ENCODE measurements around the gene VAT1L.

VAT1L gene

DNA sequence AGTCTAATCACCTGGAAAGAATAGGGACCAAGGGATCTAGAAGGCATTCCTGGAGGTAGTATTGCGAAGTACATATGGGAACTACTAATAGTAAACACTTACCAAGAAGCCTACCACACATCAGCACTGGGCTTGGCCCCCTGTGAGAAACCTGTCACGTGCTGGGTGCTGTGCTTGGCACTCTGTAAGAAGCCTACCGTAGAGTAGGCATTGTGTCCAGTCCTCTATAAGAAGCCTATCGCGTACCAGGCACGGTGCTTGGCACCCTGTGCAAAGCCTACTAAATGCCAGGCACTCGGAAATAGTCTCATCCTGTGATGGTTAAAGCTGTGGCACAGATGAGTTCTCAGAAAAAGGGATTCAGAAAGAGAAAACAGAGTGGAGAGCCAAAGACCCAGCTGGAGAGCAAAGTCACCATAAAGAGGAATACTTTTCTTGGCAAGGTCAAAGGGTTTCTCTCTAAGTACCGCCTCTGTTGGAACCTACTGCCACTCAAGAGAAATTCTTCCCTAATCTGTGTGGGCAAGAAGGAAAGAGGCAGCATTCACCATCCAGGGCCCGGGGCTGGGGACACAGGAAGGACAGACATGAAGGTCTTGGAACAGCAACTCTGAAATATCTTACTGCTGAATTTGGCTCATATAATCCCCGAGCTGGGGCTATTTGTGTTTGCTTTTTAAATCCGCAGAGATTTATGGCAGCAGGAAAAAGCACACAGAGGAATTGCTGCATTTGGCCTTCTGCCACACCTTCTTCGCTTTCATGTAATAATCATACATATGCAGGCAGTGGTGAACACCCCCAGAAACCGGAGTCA is 81.8 kb downstream of the VAT1L start:
- Histone ChIP-seq H3K4me1 (ENCODE audit: control insufficient read depth, insufficient read depth, low read length) (no peaks in the 10 kb centered on the region), H3K27ac (ENCODE audit: low read length) (no peak overlapping the region), H3K4me3 (ENCODE audit: low read length in 2 of 2) (no peak overlapping the region), H3K27me3 (ENCODE audit: control insufficient read depth in 1 of 2, insufficient read depth in 2 of 2, low read length in 2 of 2) (peaks cover 0 to 2% of the 10 kb centered on the region in 2 donors), H3K9ac (ENCODE audit: low read length in 2 of 2) (no peak overlapping the region), H3K9me3 (ENCODE audit: control insufficient read depth in 2 of 2, low read length in 2 of 2) (no peaks in the 10 kb centered on the region), H3K36me3 (ENCODE audit: control insufficient read depth in 2 of 2, insufficient read depth in 2 of 2, low read length in 2 of 2) (no peaks in the 10 kb centered on the region)

DNA sequence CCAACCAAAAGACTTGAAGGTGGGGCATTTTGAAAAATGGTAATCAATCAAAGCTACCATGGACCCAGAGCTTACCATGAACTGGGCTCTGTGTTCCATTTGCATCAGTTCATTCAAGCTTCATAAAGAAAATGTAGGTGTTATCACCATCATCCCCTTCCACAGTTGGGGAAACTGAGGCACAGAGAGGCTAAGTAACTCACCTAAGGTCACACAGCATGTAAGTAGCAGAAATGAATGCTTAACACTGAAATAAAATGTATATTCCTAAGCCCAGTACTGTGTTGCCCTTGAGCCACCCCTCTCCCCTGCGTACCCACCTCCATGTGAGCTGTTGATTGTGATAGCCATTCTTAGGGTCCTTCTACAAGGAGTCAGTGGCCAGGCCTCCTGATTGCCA is 83.6 kb downstream of the VAT1L start:
- Histone ChIP-seq H3K27ac (ENCODE audit: low read length) (no peak overlapping the region), H3K27me3 (ENCODE audit: control insufficient read depth in 1 of 2, insufficient read depth in 2 of 2, low read length in 2 of 2) (peaks cover 0 to 2% of the 10 kb centered on the region in 2 donors), H3K4me1 (ENCODE audit: control insufficient read depth, insufficient read depth, low read length) (no peaks in the 10 kb centered on the region), H3K36me3 (ENCODE audit: control insufficient read depth in 2 of 2, insufficient read depth in 2 of 2, low read length in 2 of 2) (no peaks in the 10 kb centered on the region), H3K4me3 (ENCODE audit: low read length in 2 of 2) (no peak overlapping the region), H3K9ac (ENCODE audit: low read length in 2 of 2) (no peak overlapping the region), H3K9me3 (ENCODE audit: control insufficient read depth in 2 of 2, low read length in 2 of 2) (no peaks in the 10 kb centered on the region)

DNA sequence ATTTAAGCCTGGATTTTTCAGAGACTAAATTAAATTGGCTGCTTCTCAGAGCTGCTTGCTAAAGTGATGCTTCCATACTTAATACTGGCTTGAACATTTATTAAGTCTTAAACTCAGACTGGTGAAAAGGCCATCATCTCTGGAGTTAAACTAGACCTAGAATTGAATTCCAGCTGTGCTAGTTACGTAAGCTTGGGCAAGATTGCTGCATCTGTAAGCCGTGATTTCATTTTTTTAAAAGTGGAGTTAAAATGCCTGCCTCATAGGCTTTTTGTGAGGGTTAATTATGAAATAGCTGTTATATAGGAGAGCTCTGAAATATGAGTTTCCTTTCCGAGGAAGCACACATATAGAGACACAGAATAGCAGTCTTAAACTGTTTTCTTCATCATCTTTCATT is 84.7 kb downstream of the VAT1L start:
- H3K4me3 ChIP-seq (ENCODE audit: low read length in 2 of 2) = no peak overlapping the region
- no peaks in the 10 kb centered on the region for H3K36me3 ChIP-seq (ENCODE audit: control insufficient read depth in 2 of 2, insufficient read depth in 2 of 2, low read length in 2 of 2)

DNA sequence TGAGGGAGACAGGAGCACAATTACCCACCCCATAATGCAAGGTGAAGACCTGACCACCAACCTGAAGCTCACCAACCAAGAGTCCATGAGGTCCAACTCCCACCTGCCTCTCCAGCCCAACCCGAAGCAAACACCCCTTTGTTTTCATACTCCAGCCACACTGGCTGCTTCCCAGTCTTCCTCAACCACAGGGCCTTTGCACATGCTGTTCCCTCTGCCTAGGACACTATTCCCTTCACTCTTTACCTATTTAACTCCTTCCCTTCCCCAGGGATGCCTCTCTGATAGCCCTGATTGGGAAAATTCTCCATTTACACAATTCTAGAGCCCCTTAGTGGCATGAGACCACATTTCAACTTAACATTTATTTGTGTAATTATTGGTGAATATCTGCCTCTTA is 86.0 kb downstream of the VAT1L start:
- Histone ChIP-seq H3K9ac (ENCODE audit: low read length in 2 of 2) (no peak overlapping the region), H3K9me3 (ENCODE audit: control insufficient read depth in 2 of 2, low read length in 2 of 2) (no peaks in the 10 kb centered on the region), H3K4me3 (ENCODE audit: low read length in 2 of 2) (no peak overlapping the region), H3K36me3 (ENCODE audit: control insufficient read depth in 2 of 2, insufficient read depth in 2 of 2, low read length in 2 of 2) (no peaks in the 10 kb centered on the region), H3K4me1 (ENCODE audit: control insufficient read depth, insufficient read depth, low read length) (no peaks in the 10 kb centered on the region), H3K27me3 (ENCODE audit: control insufficient read depth in 1 of 2, insufficient read depth in 2 of 2, low read length in 2 of 2) (peaks cover 0 to 2% of the 10 kb centered on the region in 2 donors), H3K27ac (ENCODE audit: low read length) (no peak overlapping the region)

More for the DNA sequence above, 84.7 kb downstream of the VAT1L start:
- Histone ChIP-seq H3K27me3 (ENCODE audit: control insufficient read depth in 1 of 2, insufficient read depth in 2 of 2, low read length in 2 of 2) (peaks cover 0 to 2% of the 10 kb centered on the region in 2 donors), H3K9me3 (ENCODE audit: control insufficient read depth in 2 of 2, low read length in 2 of 2) (no peaks in the 10 kb centered on the region), H3K4me1 (ENCODE audit: control insufficient read depth, insufficient read depth, low read length) (no peaks in the 10 kb centered on the region), H3K9ac (ENCODE audit: low read length in 2 of 2) (no peak overlapping the region), H3K27ac (ENCODE audit: low read length) (no peak overlapping the region)

DNA sequence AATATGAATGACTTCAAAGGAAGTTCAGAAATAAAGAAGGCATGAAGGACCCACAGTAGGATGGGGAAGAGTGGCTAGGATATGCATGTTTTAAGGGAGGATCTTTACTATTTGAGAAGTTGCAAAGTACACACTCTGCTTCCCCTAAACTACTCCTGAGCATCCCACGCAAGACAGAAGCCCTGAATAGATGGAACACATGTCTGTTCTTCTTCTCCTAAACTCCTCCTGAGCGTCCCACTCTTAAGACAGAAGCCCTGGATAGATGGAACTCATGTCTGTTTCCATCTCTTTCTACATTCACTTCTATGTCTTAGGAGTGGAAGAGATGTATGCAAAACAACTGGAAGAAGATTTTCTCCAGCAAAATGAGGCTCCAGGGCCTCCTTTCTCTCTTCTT is 88.4 kb downstream of the VAT1L start:
- Histone ChIP-seq H3K9me3 (ENCODE audit: control insufficient read depth in 2 of 2, low read length in 2 of 2) (no peaks in the 10 kb centered on the region), H3K36me3 (ENCODE audit: control insufficient read depth in 2 of 2, insufficient read depth in 2 of 2, low read length in 2 of 2) (no peaks in the 10 kb centered on the region), H3K9ac (ENCODE audit: low read length in 2 of 2) (no peak overlapping the region), H3K4me1 (ENCODE audit: control insufficient read depth, insufficient read depth, low read length) (no peaks in the 10 kb centered on the region), H3K4me3 (ENCODE audit: low read length in 2 of 2) (no peak overlapping the region), H3K27ac (ENCODE audit: low read length) (no peak overlapping the region), H3K27me3 (ENCODE audit: control insufficient read depth in 1 of 2, insufficient read depth in 2 of 2, low read length in 2 of 2) (no peaks in the 10 kb centered on the region)

DNA sequence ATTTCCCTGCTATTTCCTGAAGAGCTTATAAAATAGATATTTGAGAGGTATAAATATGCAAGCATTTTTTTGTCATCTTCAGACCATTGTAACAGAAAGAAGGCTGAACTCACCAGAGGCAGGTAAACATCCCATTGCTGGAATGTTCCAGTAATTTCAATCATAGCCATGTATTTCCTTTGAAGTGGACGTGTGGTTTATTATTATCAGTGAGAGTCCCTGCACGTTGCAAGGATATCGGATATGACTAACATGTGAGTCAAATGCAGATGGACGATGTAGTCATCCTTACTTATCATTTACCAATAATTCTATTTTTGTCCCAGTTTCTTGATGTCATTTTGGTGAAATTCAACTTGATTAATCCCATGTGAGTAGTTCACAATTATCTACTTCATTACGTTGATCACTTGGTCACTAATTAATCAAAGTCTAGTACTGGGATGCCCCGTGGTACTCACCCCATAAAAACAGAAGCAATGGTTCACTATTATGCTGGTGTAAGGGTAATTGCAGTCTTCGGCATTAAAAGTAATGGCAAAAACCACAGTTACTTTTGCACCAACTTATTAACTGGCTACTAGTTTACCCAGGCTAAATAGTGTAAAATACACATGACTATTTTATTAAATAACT is 89.5 kb downstream of the VAT1L start:
- Histone ChIP-seq H3K9me3 (ENCODE audit: control insufficient read depth in 2 of 2, low read length in 2 of 2) (no peaks in the 10 kb centered on the region), H3K4me3 (ENCODE audit: low read length in 2 of 2) (no peak overlapping the region), H3K9ac (ENCODE audit: low read length in 2 of 2) (no peak overlapping the region), H3K27me3 (ENCODE audit: control insufficient read depth in 1 of 2, insufficient read depth in 2 of 2, low read length in 2 of 2) (no peaks in the 10 kb centered on the region), H3K36me3 (ENCODE audit: control insufficient read depth in 2 of 2, insufficient read depth in 2 of 2, low read length in 2 of 2) (no peaks in the 10 kb centered on the region), H3K27ac (ENCODE audit: low read length) (no peak overlapping the region), H3K4me1 (ENCODE audit: control insufficient read depth, insufficient read depth, low read length) (no peaks in the 10 kb centered on the region)

DNA sequence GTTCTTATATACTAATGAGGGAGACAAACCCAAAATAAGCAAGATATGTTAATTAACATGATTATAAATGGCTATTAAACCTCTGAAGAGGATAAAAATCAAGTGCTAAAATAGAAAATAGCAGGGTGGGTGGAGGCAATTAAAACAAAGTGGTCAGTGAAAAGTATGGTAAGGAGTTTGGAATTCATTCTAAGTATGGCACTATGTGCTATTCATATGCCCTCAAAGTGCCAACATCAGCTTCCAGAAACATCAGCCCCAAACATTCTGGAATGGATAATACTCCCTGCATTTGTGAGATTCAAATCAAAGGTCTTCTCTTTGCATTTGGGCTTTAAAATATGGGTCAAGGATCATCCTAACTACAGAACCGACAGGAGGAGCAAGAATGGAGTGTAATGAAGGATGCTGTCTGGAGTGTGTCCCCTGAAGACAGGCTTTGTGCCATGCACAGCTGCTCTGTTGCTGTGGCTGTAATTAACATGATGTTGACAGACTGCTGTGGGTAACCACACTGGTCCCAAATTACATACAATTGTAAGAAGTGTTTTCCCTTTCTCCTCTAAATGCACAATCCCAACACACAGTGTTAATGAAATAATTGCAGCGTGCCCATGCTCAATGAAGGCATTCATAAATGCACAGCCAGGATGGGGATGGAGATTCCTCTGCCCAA is 93.1 kb downstream of the VAT1L start:
- no peak overlapping the region for H3K9ac ChIP-seq (ENCODE audit: low read length in 2 of 2)
- H3K27ac ChIP-seq (ENCODE audit: low read length) = no peak overlapping the region
- H3K4me3 ChIP-seq (ENCODE audit: low read length in 2 of 2) = no peak overlapping the region
- H3K36me3 ChIP-seq (ENCODE audit: control insufficient read depth in 2 of 2, insufficient read depth in 2 of 2, low read length in 2 of 2) = no peaks in the 10 kb centered on the region
- no peaks in the 10 kb centered on the region for H3K4me1 ChIP-seq (ENCODE audit: control insufficient read depth, insufficient read depth, low read length)
- no peaks in the 10 kb centered on the region for H3K27me3 ChIP-seq (ENCODE audit: control insufficient read depth in 1 of 2, insufficient read depth in 2 of 2, low read length in 2 of 2)
- no peaks in the 10 kb centered on the region for H3K9me3 ChIP-seq (ENCODE audit: control insufficient read depth in 2 of 2, low read length in 2 of 2)

DNA sequence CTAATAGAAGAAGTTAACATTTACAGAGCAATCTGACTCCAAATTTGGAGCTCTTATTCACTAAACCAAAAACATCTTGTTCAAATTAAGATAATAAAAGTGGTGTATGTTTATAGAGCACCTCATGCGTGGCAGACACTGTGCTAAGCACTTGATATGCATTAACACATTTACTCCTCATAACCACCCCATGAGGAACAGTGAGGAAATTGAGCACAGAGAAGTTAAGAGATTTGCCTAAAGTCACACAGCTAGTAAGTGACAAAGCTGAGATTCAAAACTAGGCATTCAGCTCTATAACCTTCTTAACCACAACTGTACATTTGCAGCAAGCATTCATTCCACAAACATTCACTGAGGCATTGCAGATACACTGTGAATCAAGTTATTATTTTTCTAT is 94.0 kb downstream of the VAT1L start:
- H3K9me3 ChIP-seq (ENCODE audit: control insufficient read depth in 2 of 2, low read length in 2 of 2) = no peaks in the 10 kb centered on the region
- H3K27ac ChIP-seq (ENCODE audit: low read length) = no peak overlapping the region
- H3K36me3 ChIP-seq (ENCODE audit: control insufficient read depth in 2 of 2, insufficient read depth in 2 of 2, low read length in 2 of 2) = no peaks in the 10 kb centered on the region
- H3K4me1 ChIP-seq (ENCODE audit: control insufficient read depth, insufficient read depth, low read length) = no peaks in the 10 kb centered on the region
- H3K4me3 ChIP-seq (ENCODE audit: low read length in 2 of 2) = no peak overlapping the region
- H3K9ac ChIP-seq (ENCODE audit: low read length in 2 of 2) = no peak overlapping the region
- no peaks in the 10 kb centered on the region for H3K27me3 ChIP-seq (ENCODE audit: control insufficient read depth in 1 of 2, insufficient read depth in 2 of 2, low read length in 2 of 2)

DNA sequence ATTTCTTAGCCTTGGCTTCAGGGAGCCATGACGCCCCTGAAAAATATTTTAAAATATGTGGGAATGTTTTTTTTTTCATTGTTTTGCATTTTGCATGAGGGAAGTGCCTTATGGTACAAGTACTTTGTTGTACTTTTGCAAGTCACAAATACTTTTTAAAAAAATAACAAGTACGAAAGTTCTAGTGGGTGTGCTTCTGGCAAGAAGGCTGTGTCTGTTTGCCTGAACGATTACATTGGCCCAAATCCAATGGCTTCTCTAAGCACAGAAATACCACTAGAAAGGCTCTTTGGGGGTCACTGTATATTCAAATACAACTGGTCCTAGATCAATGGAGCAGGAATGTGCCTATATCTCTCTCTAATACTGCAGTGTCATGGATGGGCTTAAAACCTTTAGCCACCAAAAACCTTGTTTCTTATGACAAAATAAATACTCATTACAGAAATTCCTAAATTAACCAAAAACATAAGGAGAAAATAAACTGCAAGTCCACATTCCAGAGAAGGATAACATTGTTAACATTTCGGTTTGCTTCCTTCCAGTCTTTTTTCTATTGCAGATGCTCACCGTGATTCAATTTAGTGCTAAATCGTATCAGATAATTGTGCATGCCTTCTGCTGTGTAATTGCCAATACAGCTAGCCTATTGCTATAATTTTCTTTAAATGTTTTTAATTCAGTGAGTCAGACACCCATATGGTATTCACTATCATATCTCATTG is 97.4 kb downstream of the VAT1L start:
- no peaks in the 10 kb centered on the region for H3K36me3 ChIP-seq (ENCODE audit: control insufficient read depth in 2 of 2, insufficient read depth in 2 of 2, low read length in 2 of 2)
- no peak overlapping the region for H3K4me3 ChIP-seq (ENCODE audit: low read length in 2 of 2)
- no peaks in the 10 kb centered on the region for H3K4me1 ChIP-seq (ENCODE audit: control insufficient read depth, insufficient read depth, low read length)
- no peaks in the 10 kb centered on the region for H3K27me3 ChIP-seq (ENCODE audit: control insufficient read depth in 1 of 2, insufficient read depth in 2 of 2, low read length in 2 of 2)
- no peaks in the 10 kb centered on the region for H3K9me3 ChIP-seq (ENCODE audit: control insufficient read depth in 2 of 2, low read length in 2 of 2)
- H3K9ac ChIP-seq (ENCODE audit: low read length in 2 of 2) = no peak overlapping the region
- no peak overlapping the region for H3K27ac ChIP-seq (ENCODE audit: low read length)

DNA sequence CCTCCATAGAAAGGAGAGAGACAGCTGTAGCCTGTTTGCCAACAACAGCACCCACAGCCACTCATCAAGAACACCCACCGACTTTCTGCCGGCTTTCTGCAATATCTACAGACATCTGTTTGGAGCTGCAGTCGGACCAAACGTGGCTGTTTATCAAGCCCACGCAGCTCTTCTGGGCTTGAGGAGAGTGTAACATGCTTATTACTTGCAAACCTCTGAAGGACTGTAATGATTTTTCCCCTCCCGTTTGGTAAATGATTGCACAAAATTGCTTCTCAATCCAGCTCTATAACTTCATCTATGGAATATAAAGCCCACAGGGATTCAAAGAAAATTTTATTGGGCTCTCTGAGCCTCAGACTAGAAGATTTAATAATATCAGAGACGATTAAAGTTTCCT is 100.5 kb downstream of the VAT1L start:
- H3K27me3 ChIP-seq (ENCODE audit: control insufficient read depth in 1 of 2, insufficient read depth in 2 of 2, low read length in 2 of 2) = no peaks in the 10 kb centered on the region
- H3K9me3 ChIP-seq (ENCODE audit: control insufficient read depth in 2 of 2, low read length in 2 of 2) = no peaks in the 10 kb centered on the region
- no peak overlapping the region for H3K27ac ChIP-seq (ENCODE audit: low read length)
- no peak overlapping the region for H3K4me3 ChIP-seq (ENCODE audit: low read length in 2 of 2)
- H3K4me1 ChIP-seq (ENCODE audit: control insufficient read depth, insufficient read depth, low read length) = no peaks in the 10 kb centered on the region
- no peaks in the 10 kb centered on the region for H3K36me3 ChIP-seq (ENCODE audit: control insufficient read depth in 2 of 2, insufficient read depth in 2 of 2, low read length in 2 of 2)
- no peak overlapping the region for H3K9ac ChIP-seq (ENCODE audit: low read length in 2 of 2)

Measured in stomach smooth muscle (tissue), 2 donors.